ENCODE data around the gene PSTPIP2. TPM values are rescaled to one million over a fixed set of nuclear protein-coding genes. Genes with fewer than 3 reads are reported as not detected.

Gene PSTPIP2
- total and polyA plus RNA-seq, 2 experiments from 2014 or later = 1.4 to 2.6 TPM

DNA sequence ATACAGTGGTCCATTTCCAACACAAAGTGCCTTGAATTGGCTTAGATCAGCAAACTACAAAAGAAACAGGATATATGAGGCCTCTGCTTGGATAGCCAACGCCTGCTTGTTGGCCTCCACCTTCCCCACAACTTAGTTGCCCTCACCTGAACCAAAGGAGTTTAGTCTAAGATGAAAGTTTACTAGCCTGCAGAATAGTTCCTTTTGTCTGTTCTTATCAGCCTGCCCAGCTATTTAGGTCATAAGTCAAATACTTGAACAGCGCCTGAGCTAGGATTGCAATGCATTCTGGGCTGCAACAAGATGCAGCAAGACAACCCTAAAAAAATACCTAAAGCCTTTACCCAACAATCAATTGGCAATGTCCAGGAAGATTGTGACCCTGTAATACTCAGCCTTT lies 91.8 kb downstream of the PSTPIP2 start:
- Histone ChIP-seq H4K20me1 (replicated peaks; ENCODE audit: insufficient read depth) (no peaks in the 10 kb centered on the region), H3K27me3 (ENCODE audit: insufficient read depth) (no peaks in the 10 kb centered on the region), H3K27ac (ENCODE audit: low read depth) (no peak overlapping the region), H3K36me3 (ENCODE audit: insufficient read depth) (no peaks in the 10 kb centered on the region), H3K4me1 (ENCODE audit: insufficient read depth) (no peaks in the 10 kb centered on the region), H3K4me3 (no peak overlapping the region), H3K4me2 (no peak overlapping the region), H3K9me2 (ENCODE audit: insufficient read depth) (no peaks in the 10 kb centered on the region), H3K79me2 (replicated peaks; ENCODE audit: insufficient read depth) (no peaks in the 10 kb centered on the region), H3F3A (replicated peaks; ENCODE audit: low read depth) (no peaks in the 10 kb centered on the region), H2AFZ (no peak overlapping the region)
- ATAC-seq (no peak), DNase-seq (ENCODE audit: low spot score) (no peak)
- TF ChIP-seq ZNF114 (CRISPR knock-in tag; IDR thresholded peaks at IDR 0.05) = no peak
- no peak for TF ChIP-seq ZNF462 (CRISPR knock-in tag; IDR thresholded peaks at IDR 0.05)
- no peak for TF ChIP-seq EZH2 (IDR thresholded peaks at IDR 0.05; ENCODE audit: low read depth, unreplicated experiment)
- TF ChIP-seq NANOG (IDR thresholded peaks at IDR 0.05; ENCODE audit: borderline replicate concordance) = no peak
- no peak for TF ChIP-seq STAT1 (IDR thresholded peaks at IDR 0.05; ENCODE audit: unreplicated experiment)
- no peak for TF ChIP-seq ZNF331 (CRISPR knock-in tag; IDR thresholded peaks at IDR 0.05; ENCODE audit: low read depth)
- no peak for TF ChIP-seq POLR2AphosphoS5 (IDR thresholded peaks at IDR 0.05; ENCODE audit: low read depth)
- TF ChIP-seq, protein P1, sequence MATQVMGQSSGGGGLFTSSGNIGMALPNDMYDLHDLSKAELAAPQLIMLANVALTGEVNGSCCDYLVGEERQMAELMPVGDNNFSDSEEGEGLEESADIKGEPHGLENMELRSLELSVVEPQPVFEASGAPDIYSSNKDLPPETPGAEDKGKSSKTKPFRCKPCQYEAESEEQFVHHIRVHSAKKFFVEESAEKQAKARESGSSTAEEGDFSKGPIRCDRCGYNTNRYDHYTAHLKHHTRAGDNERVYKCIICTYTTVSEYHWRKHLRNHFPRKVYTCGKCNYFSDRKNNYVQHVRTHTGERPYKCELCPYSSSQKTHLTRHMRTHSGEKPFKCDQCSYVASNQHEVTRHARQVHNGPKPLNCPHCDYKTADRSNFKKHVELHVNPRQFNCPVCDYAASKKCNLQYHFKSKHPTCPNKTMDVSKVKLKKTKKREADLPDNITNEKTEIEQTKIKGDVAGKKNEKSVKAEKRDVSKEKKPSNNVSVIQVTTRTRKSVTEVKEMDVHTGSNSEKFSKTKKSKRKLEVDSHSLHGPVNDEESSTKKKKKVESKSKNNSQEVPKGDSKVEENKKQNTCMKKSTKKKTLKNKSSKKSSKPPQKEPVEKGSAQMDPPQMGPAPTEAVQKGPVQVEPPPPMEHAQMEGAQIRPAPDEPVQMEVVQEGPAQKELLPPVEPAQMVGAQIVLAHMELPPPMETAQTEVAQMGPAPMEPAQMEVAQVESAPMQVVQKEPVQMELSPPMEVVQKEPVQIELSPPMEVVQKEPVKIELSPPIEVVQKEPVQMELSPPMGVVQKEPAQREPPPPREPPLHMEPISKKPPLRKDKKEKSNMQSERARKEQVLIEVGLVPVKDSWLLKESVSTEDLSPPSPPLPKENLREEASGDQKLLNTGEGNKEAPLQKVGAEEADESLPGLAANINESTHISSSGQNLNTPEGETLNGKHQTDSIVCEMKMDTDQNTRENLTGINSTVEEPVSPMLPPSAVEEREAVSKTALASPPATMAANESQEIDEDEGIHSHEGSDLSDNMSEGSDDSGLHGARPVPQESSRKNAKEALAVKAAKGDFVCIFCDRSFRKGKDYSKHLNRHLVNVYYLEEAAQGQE (IDR thresholded peaks at IDR 0.05; ENCODE audit: unreplicated experiment) = no peak
- no peak for TF ChIP-seq ETS1 (IDR thresholded peaks at IDR 0.05)
- no peak for TF ChIP-seq CTCF (conservative IDR thresholded peaks at IDR 0.05; ENCODE audit: low read depth in 2 of 2)
- no peak for TF ChIP-seq EZH2phosphoT487 (IDR thresholded peaks at IDR 0.05; ENCODE audit: unreplicated experiment)
- no peak overlapping the region for H3K27ac Mint-ChIP-seq
- no peaks in the 10 kb centered on the region for H3K9me3 Mint-ChIP-seq
- peaks cover 13% of the 10 kb centered on the region; the same call in 2 of the 3 replicates for H3K4me1 Mint-ChIP-seq
- no peak overlapping the region for H3K4me3 Mint-ChIP-seq
- peaks cover 5% of the 10 kb centered on the region for H3K27me3 Mint-ChIP-seq (ENCODE audit: insufficient read depth, low read depth, poor library complexity)
- H3K36me3 Mint-ChIP-seq (ENCODE audit: low read depth) = no peaks in the 10 kb centered on the region
